Mesendoderm (in vitro differentiated cells): ENCODE results near the gene MDH1.
A peak's percentile ranks its signal among the peaks of the same experiment; 100 is the strongest.
"Not testable (repeated sequence)": the region's sequence is repeated elsewhere in the genome, so short reads cannot be mapped to it uniquely, and the experiment has no call there.

ENCODE experiments used
- DNase-seq: peaks from one replicate; pipeline ENCODE4 v3.0.0; 2013
- H2AK5ac ChIP-seq: 2 replicates; pipeline ENCODE4 v1.6.1; 2013; ENCODE audit warnings: low read length, inconsistent platforms
- H2BK120ac ChIP-seq: 2 replicates; pipeline ENCODE4 v1.6.1; 2013; ENCODE audit warnings: low read depth, mild to moderate bottlenecking, low read length, moderate library complexity, mixed read lengths
- H2BK15ac ChIP-seq: replicated peaks from 2 replicates; pipeline ENCODE4 v1.6.1; 2013; ENCODE audit warnings: low read depth, mild to moderate bottlenecking, moderate library complexity
- H2BK5ac ChIP-seq: 2 replicates; pipeline ENCODE4 v1.6.1; 2013; ENCODE audit warnings: low read length, inconsistent platforms
- H3K18ac ChIP-seq: 2 replicates; pipeline ENCODE4 v1.6.1; 2013; ENCODE audit warnings: mild to moderate bottlenecking, low read length, mixed read lengths
- H3K23ac ChIP-seq: one replicate; pipeline ENCODE4 v1.6.1; 2013; ENCODE audit warnings: low read length
- H3K27ac ChIP-seq: 2 replicates; pipeline ENCODE4 v1.5.1; 2013; ENCODE audit warnings: low read depth, mild to moderate bottlenecking, inconsistent platforms, low read length, moderate library complexity
- H3K27me3 ChIP-seq: 2 replicates; pipeline ENCODE4 v1.6.1; 2013; ENCODE audit warnings: low read length, control low read depth, mild to moderate bottlenecking, inconsistent platforms; ENCODE audit not compliant: insufficient read depth, poor library complexity
- H3K36me3 ChIP-seq: 2 replicates; pipeline ENCODE4 v1.6.1; 2013; ENCODE audit warnings: low read length, inconsistent platforms; ENCODE audit not compliant: control insufficient read depth, insufficient read depth
- H3K4ac ChIP-seq: one replicate; pipeline ENCODE4 v1.6.1; 2013; ENCODE audit warnings: low read depth, mild to moderate bottlenecking, low read length, moderate library complexity
- H3K4me1 ChIP-seq: 2 replicates; pipeline ENCODE4 v1.6.1; 2013; ENCODE audit warnings: low read depth, low read length, inconsistent platforms; ENCODE audit not compliant: control insufficient read depth
- H3K4me2 ChIP-seq: 2 replicates; pipeline ENCODE4 v1.6.1; 2013; ENCODE audit warnings: low read length
- H3K4me3 ChIP-seq: 2 replicates; pipeline ENCODE4 v1.5.1; 2013; ENCODE audit warnings: mild to moderate bottlenecking, low read length
- H3K56ac ChIP-seq: one replicate; pipeline ENCODE4 v1.6.1; 2013; ENCODE audit warnings: low read length
- H3K79me1 ChIP-seq: 2 replicates; pipeline ENCODE4 v1.6.1; 2013; ENCODE audit warnings: low read length, inconsistent platforms
- H3K79me2 ChIP-seq: 2 replicates; pipeline ENCODE4 v1.6.1; 2013; ENCODE audit warnings: mild to moderate bottlenecking, low read length; ENCODE audit not compliant: control insufficient read depth, insufficient read depth
- H3K9ac ChIP-seq: 2 replicates; pipeline ENCODE4 v1.6.1; 2013; ENCODE audit warnings: low read length, inconsistent platforms
- H4K5ac ChIP-seq: one replicate; pipeline ENCODE4 v1.6.1; 2013; ENCODE audit warnings: low read length
- H4K8ac ChIP-seq: one replicate; pipeline ENCODE4 v1.6.1; 2013; ENCODE audit warnings: low read depth, mild to moderate bottlenecking, control low read depth, low read length, moderate library complexity
- WGBS: extraction: QIAGEN DNeasy Blood & Tissue Kit; methylation state at CpG from one replicate; pipeline ENCODE4 v1.1.7; 2013; ENCODE audit warnings: low lambda C conversion rate, missing lambda C conversion rate; ENCODE audit not compliant: insufficient coverage; ENCODE audit errors: extremely low coverage; 5-methylcytosine and 5-hydroxymethylcytosine counted together

MDH1 gene

GRCh38 chr2:63555299-63555698 lies 33.5 kb upstream of the MDH1 start:
- H2BK5ac ChIP-seq, result no peak overlapping the region
- H3K18ac ChIP-seq, result no peak overlapping the region
- H4K8ac ChIP-seq, result no peak overlapping the region
- H3K36me3 ChIP-seq, result no peaks in the 10 kb centered on the region
- no peak overlapping the region for H3K56ac ChIP-seq
- H2AK5ac ChIP-seq, result no peak overlapping the region
- H4K5ac ChIP-seq, result no peak overlapping the region
- no peak for DNase-seq
- no peak overlapping the region for H3K4ac ChIP-seq
- no CpG with 5 or more reads among the region's 7 CpGs for WGBS
- no peak overlapping the region for H3K27ac ChIP-seq
- peaks cover 1% of the 10 kb centered on the region for H3K79me1 ChIP-seq
- H3K4me1 ChIP-seq, result no peaks in the 10 kb centered on the region
- no peak overlapping the region for H3K4me2 ChIP-seq
- no peak overlapping the region for H3K23ac ChIP-seq
- H3K9ac ChIP-seq, result no peak overlapping the region
- H2BK15ac ChIP-seq, result no peak overlapping the region
- no peak overlapping the region for H3K4me3 ChIP-seq
- no peaks in the 10 kb centered on the region for H3K27me3 ChIP-seq
- H2BK120ac ChIP-seq, result no peak overlapping the region
- no peaks in the 10 kb centered on the region for H3K79me2 ChIP-seq

DNA sequence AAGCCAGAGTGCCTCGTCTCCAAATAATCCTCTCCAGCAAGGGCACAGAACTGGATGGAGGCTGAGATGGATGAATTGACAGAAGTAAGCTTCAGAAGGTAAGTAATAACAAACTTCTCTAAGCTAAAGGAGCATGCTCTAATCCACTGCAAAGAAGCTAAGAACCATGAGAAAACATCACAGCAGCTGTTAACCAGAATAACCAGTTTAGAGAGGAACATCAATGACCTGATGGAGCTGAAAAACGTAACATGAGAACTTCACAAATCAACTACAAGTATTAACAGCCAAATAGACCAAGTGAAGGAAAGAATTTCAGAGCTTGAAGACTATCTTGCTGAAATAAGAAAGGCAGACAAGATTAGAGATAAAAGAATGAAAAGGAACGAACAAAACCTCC lies 32.8 kb upstream of the MDH1 start:
- WGBS, result no CpG with 5 or more reads among the region's 3 CpGs
- H3K27me3 ChIP-seq, result no peaks in the 10 kb centered on the region
- H3K4me3 ChIP-seq, result no peak overlapping the region
- no peak overlapping the region for H4K8ac ChIP-seq
- H2BK15ac ChIP-seq, result no peak overlapping the region
- no peak overlapping the region for H3K23ac ChIP-seq
- H2BK5ac ChIP-seq, result no peak overlapping the region
- DNase-seq, result peak; percentile 17
- no peak overlapping the region for H3K56ac ChIP-seq
- H2AK5ac ChIP-seq, result no peak overlapping the region
- H4K5ac ChIP-seq, result no peak overlapping the region
- no peaks in the 10 kb centered on the region for H3K36me3 ChIP-seq
- H3K4ac ChIP-seq, result no peak overlapping the region
- no peak overlapping the region for H3K18ac ChIP-seq
- no peaks in the 10 kb centered on the region for H3K79me2 ChIP-seq
- H3K4me2 ChIP-seq, result no peak overlapping the region
- no peak overlapping the region for H2BK120ac ChIP-seq
- no peak overlapping the region for H3K27ac ChIP-seq
- peaks cover 1% of the 10 kb centered on the region for H3K79me1 ChIP-seq
- no peak overlapping the region for H3K9ac ChIP-seq
- no peaks in the 10 kb centered on the region for H3K4me1 ChIP-seq

DNA sequence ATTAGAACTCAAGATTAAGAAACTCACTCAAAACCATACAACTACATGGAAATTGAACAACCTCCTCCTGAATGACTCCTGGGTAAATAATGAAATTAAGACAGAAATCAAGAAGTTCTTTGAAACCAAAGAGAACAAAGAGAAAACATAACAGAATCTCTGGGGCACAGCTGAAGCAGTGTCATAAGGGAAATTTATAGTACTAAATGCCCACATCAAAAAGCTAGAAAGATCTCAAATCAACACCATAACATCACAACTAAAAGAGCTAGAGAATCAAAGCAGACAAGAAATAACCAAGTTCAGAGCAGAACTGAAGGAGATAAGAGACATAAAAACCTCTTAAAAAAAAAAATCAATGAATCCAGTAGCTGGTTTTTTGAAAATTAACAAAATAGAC lies 30.9 kb upstream of the MDH1 start:
- H2BK15ac ChIP-seq, H4K5ac ChIP-seq, H2AK5ac ChIP-seq, H3K9ac ChIP-seq, H3K36me3 ChIP-seq, DNase-seq, H3K56ac ChIP-seq, H3K79me1 ChIP-seq, H3K4ac ChIP-seq, H3K79me2 ChIP-seq, H3K23ac ChIP-seq, H3K4me2 ChIP-seq, H2BK5ac ChIP-seq, H3K4me3 ChIP-seq, H3K4me1 ChIP-seq, H2BK120ac ChIP-seq, H3K27ac ChIP-seq, H4K8ac ChIP-seq, H3K18ac ChIP-seq, H3K27me3 ChIP-seq: not testable (repeated sequence)

DNA sequence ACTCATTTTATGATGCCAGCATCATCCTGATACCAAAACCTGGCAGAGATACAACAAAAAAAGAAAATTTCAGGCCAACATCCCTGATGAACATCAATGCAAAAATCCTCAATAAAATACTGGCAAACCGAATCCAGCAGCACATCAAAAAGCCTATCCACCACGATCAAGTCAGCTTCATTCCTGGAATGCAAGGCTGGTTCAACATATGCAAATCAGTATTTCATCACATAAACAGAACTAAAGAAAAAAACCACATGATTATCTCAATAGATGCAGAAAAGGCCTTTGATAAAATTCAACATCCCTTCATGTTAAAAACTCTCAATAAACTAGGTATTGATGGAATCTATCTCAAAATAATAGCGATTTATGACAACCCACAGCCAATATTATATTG lies 29.8 kb upstream of the MDH1 start:
- H3K4me2 ChIP-seq, H4K8ac ChIP-seq, H3K23ac ChIP-seq, H2BK5ac ChIP-seq, H3K56ac ChIP-seq, H3K18ac ChIP-seq, H3K36me3 ChIP-seq, H3K27ac ChIP-seq, H4K5ac ChIP-seq, H2BK15ac ChIP-seq, H3K27me3 ChIP-seq, H3K79me1 ChIP-seq, DNase-seq, H3K9ac ChIP-seq, H3K4me1 ChIP-seq, H3K4ac ChIP-seq, H2AK5ac ChIP-seq, H2BK120ac ChIP-seq, H3K4me3 ChIP-seq, H3K79me2 ChIP-seq: not testable (repeated sequence)
- no CpG with 5 or more reads among the region's 3 CpGs for WGBS

- Histone ChIP-seq H3K9ac (no peak overlapping the region), H4K8ac (no peak overlapping the region), H3K79me2 (no peaks in the 10 kb centered on the region), H4K5ac (no peak overlapping the region), H3K56ac (no peak overlapping the region), H3K23ac (no peak overlapping the region), H2BK15ac (no peak overlapping the region), H2BK5ac (no peak overlapping the region), H3K18ac (no peak overlapping the region), H3K27ac (no peak overlapping the region), H2BK120ac (no peak overlapping the region), H3K4me1 (no peaks in the 10 kb centered on the region), H3K36me3 (no peaks in the 10 kb centered on the region), H3K4me2 (no peak overlapping the region), H3K27me3 (no peaks in the 10 kb centered on the region), H3K4ac (no peak overlapping the region), H3K79me1 (no peaks in the 10 kb centered on the region), H3K4me3 (no peak overlapping the region), H2AK5ac (no peak overlapping the region)
- DNase-seq, result no peak
Observed at GRCh38 chr2:63562751-63563150, 26.0 kb upstream of the MDH1 start.

DNA sequence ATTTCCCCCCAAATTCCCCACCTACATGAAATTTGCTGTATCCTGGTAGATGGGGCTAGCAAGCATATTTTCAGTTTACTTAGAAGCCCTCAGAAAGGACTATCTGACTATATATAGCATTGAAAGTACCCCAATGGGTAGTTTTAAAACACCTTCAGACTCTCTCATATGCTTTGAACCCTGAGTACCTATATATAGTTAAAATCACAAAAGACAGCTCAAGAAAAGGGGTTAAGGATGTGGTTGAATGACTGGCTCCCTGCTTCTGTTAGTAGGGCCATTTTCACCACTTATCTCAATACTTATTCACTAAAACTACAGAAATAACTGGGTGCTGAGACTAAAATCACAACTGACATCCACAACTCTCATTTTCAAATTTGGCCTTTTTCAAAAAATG lies 19.0 kb upstream of the MDH1 start:
- H3K4me1 ChIP-seq, result no peaks in the 10 kb centered on the region
- no peaks in the 10 kb centered on the region for H3K79me1 ChIP-seq
- no peak overlapping the region for H3K4me3 ChIP-seq
- no peak overlapping the region for H3K9ac ChIP-seq
- H2BK5ac ChIP-seq, result no peak overlapping the region
- no peak overlapping the region for H2AK5ac ChIP-seq
- no peak for DNase-seq
- H3K79me2 ChIP-seq, result no peaks in the 10 kb centered on the region
- no peak overlapping the region for H3K56ac ChIP-seq
- no peak overlapping the region for H4K8ac ChIP-seq
- no peak overlapping the region for H4K5ac ChIP-seq
- no peaks in the 10 kb centered on the region for H3K36me3 ChIP-seq
- H2BK15ac ChIP-seq, result no peak overlapping the region
- H3K23ac ChIP-seq, result no peak overlapping the region
- no peak overlapping the region for H3K18ac ChIP-seq
- H3K27me3 ChIP-seq, result no peaks in the 10 kb centered on the region
- no peak overlapping the region for H3K4me2 ChIP-seq
- H3K27ac ChIP-seq, result no peak overlapping the region
- peak overlapping the region; percentile 38 for H2BK120ac ChIP-seq
- no peak overlapping the region for H3K4ac ChIP-seq
